ENCODE results near the gene SEPTIN8.

Gene SEPTIN8

GRCh38 chr5:132759114-132760048 is 17.7 kb downstream of the SEPTIN8 start:
- H3K9me2 ChIP-seq (replicated peaks; ENCODE audit: insufficient read depth, low read length), result no peaks in the 10 kb centered on the region
- no peak for TF ChIP-seq CTCF (IDR thresholded peaks at IDR 0.05; ENCODE audit: insufficient read depth, low read length, poor library complexity, severe bottlenecking)
- no peak for TF ChIP-seq EZH2phosphoT487 (conservative IDR thresholded peaks at IDR 0.05; ENCODE audit: low read length)

GRCh38 chr5:132758451-132758850 is 18.6 kb downstream of the SEPTIN8 start:
- H3K36me3 ChIP-seq (ENCODE audit: low read length), result no peaks in the 10 kb centered on the region

More at GRCh38 chr5:132759114-132760048, 17.7 kb downstream of the SEPTIN8 start:
- no peaks in the 10 kb centered on the region for H4K20me1 ChIP-seq (ENCODE audit: low read depth, low read length)
- no peaks in the 10 kb centered on the region for H3K36me3 ChIP-seq (ENCODE audit: low read length)
- no peaks in the 10 kb centered on the region for H3K79me2 ChIP-seq (ENCODE audit: insufficient read depth, low read length)
- no peak overlapping the region for H3K4me2 ChIP-seq (ENCODE audit: low read depth, low read length, poor library complexity, severe bottlenecking)
- no peak overlapping the region for H3K9ac ChIP-seq (ENCODE audit: low read length)
- no peak overlapping the region for H2AFZ ChIP-seq (ENCODE audit: low read depth, low read length, severe bottlenecking)
- no peaks in the 10 kb centered on the region for H3K9me3 ChIP-seq (ENCODE audit: insufficient read depth, low read length)
- H3K27me3 ChIP-seq (ENCODE audit: low read length), result no peaks in the 10 kb centered on the region
- H3F3A ChIP-seq (ENCODE audit: insufficient read depth), result no peaks in the 10 kb centered on the region
- no peak overlapping the region for H3K27ac ChIP-seq (ENCODE audit: low read depth, low read length)
- H3K4me3 ChIP-seq (ENCODE audit: insufficient read depth, low read length, poor library complexity, severe bottlenecking), result no peak overlapping the region

GRCh38 chr5:132756542-132756941 is 20.5 kb downstream of the SEPTIN8 start:
- Histone ChIP-seq H4K20me1 (ENCODE audit: low read depth, low read length) (no peaks in the 10 kb centered on the region), H3K9me2 (replicated peaks; ENCODE audit: insufficient read depth, low read length) (no peaks in the 10 kb centered on the region), H2AFZ (ENCODE audit: low read depth, low read length, severe bottlenecking) (no peak overlapping the region), H3K79me2 (ENCODE audit: insufficient read depth, low read length) (no peaks in the 10 kb centered on the region), H3K4me3 (ENCODE audit: insufficient read depth, low read length, poor library complexity, severe bottlenecking) (no peak overlapping the region), H3F3A (ENCODE audit: insufficient read depth) (no peaks in the 10 kb centered on the region), H3K4me2 (ENCODE audit: low read depth, low read length, poor library complexity, severe bottlenecking) (no peak overlapping the region), H3K36me3 (ENCODE audit: low read length) (no peaks in the 10 kb centered on the region), H3K27ac (ENCODE audit: low read depth, low read length) (no peak overlapping the region), H3K9me3 (ENCODE audit: insufficient read depth, low read length) (no peaks in the 10 kb centered on the region), H3K27me3 (ENCODE audit: low read length) (no peaks in the 10 kb centered on the region), H3K9ac (ENCODE audit: low read length) (no peak overlapping the region)
- TF ChIP-seq EZH2phosphoT487 (conservative IDR thresholded peaks at IDR 0.05; ENCODE audit: low read length) (no peak), CTCF (IDR thresholded peaks at IDR 0.05; ENCODE audit: insufficient read depth, low read length, poor library complexity, severe bottlenecking) (no peak)

More at GRCh38 chr5:132758451-132758850, 18.6 kb downstream of the SEPTIN8 start:
- Histone ChIP-seq H3F3A (ENCODE audit: insufficient read depth) (no peaks in the 10 kb centered on the region), H3K4me2 (ENCODE audit: low read depth, low read length, poor library complexity, severe bottlenecking) (no peak overlapping the region), H3K9ac (ENCODE audit: low read length) (no peak overlapping the region), H4K20me1 (ENCODE audit: low read depth, low read length) (no peaks in the 10 kb centered on the region), H3K27ac (ENCODE audit: low read depth, low read length) (no peak overlapping the region), H2AFZ (ENCODE audit: low read depth, low read length, severe bottlenecking) (no peak overlapping the region), H3K79me2 (ENCODE audit: insufficient read depth, low read length) (no peaks in the 10 kb centered on the region), H3K9me3 (ENCODE audit: insufficient read depth, low read length) (no peaks in the 10 kb centered on the region), H3K9me2 (replicated peaks; ENCODE audit: insufficient read depth, low read length) (no peaks in the 10 kb centered on the region), H3K4me3 (ENCODE audit: insufficient read depth, low read length, poor library complexity, severe bottlenecking) (no peak overlapping the region), H3K27me3 (ENCODE audit: low read length) (no peaks in the 10 kb centered on the region)
- TF ChIP-seq EZH2phosphoT487 (conservative IDR thresholded peaks at IDR 0.05; ENCODE audit: low read length), result no peak
- no peak for TF ChIP-seq CTCF (IDR thresholded peaks at IDR 0.05; ENCODE audit: insufficient read depth, low read length, poor library complexity, severe bottlenecking)
